ENCODE results near the gene GBA3.

GRCh38 chr4:22695917-22696316, 3.2 kb downstream of the GBA3 start:
- TF ChIP-seq CTCF (IDR thresholded peaks at IDR 0.05): no peak
- no peak for TF ChIP-seq POLR2A (IDR thresholded peaks at IDR 0.05)
